Breast epithelium (tissue), 3 donors: ENCODE data around the gene SFN.

Experiments used
- CTCF ChIP-seq, 3 donors: fragments of 450-650 bp; IDR thresholded peaks; one replicate each; pipeline ENCODE4 v1.5.1; 2016 to 2017; ENCODE audit warnings: antibody characterized with exemption in 3 of 3, mild to moderate bottlenecking in 3 of 3, moderate library complexity in 3 of 3
- POLR2A ChIP-seq: fragments of 450-650 bp; IDR thresholded peaks from one replicate; pipeline ENCODE4 v1.6.1; 2016; ENCODE audit warnings: antibody characterized with exemption, mild to moderate bottlenecking, moderate library complexity
- POLR2AphosphoS5 ChIP-seq, 3 donors: sonication (generic); formaldehyde crosslinking; IDR thresholded peaks; one replicate each; pipeline ENCODE4 v1.6.1; 2017; ENCODE audit warnings: antibody characterized with exemption in 3 of 3

DNA sequence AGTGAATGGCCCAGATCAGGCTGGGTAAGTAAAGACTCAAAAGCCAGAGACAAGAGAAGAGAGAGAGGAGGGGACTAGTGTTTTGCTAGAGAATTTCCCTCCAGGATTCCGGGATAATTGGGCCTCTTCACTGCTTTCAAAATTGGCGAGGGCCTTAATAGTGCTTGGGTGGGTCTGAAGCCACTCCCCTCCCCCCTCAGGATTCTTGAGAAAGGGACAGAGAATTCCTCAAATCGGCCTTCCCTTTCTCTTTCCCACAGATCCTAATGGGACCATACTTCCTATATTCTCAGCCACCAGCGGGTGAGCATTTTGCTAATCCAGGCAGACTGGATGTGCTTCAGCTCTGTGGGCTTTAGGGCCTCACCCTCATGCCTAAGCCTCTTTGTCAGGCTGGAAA is 11.9 kb downstream of the SFN start:
- TF ChIP-seq CTCF (IDR thresholded peaks at IDR 0.05): no peak
- TF ChIP-seq POLR2AphosphoS5 (IDR thresholded peaks at IDR 0.05): no peak
- no peak for TF ChIP-seq POLR2A
